SW480 (cell line): ENCODE measurements around the gene CA12.

Experiments
- DNase-seq: peaks from one replicate; pipeline ENCODE4 v3.0.0-alpha.2; 2016; ENCODE audit warnings: low spot score

The CA12 gene

GRCh38 chr15:63306492-63307073 is 75.1 kb downstream of the CA12 start:
- no peak for DNase-seq

- no peak for DNase-seq
Measured at GRCh38 chr15:63305260-63305659, 76.4 kb downstream of the CA12 start.

- DNase-seq: no peak
Measured at GRCh38 chr15:63301088-63301487, 80.6 kb downstream of the CA12 start.

DNA sequence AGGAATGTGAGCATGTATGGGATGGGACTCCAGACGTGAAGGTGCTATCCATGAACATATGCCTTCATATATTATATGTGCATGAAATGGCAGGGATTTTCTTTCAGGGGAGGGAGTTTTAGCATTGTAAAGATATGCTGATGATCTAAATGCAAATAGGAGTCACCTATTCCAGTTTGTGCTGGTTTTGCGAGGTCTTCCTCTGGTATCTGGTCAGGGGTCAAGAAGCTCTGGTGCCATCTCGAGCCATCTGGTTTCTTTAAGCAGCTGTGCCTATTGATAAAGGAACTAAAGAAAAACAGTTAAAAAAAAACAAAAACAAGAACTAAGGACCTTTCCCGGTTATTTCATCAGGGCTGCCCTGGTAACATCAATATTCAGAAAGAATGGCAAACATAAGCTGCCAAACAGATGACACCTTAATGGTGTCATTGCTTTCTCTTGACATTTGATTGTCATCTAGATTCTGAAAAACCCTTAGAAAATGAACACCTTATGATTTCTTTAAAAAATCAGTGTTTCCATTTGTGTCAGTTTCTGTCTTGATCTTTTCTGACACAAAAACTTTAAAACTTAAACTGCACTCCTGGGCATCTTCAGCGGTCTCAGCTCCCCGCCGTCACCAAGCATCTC is 81.6 kb downstream of the CA12 start:
- no peak for DNase-seq

DNA sequence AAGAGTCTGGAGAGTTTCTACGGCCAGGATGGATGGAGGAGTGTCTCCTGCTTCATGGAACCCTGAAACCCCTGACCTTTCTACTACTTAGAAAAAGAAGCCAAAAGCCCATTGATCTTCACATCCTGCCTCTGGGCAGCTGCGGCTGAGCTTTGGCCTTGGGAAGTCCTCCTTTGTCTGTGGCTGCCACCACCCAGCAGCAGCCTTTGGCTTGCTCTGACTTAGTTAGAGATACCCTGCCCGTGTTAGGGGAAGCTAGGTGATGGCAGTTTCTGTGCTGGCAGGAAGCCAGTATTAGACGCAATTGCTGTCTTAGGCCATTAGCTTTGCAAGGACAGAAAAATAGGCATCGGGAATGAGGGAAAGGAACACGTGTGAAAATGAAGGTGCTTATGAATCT is 85.5 kb downstream of the CA12 start:
- DNase-seq: no peak

GRCh38 chr15:63295341-63295740 is 86.3 kb downstream of the CA12 start:
- no peak for DNase-seq

- no peak for DNase-seq
Measured at GRCh38 chr15:63294359-63294758, 87.3 kb downstream of the CA12 start.

DNA sequence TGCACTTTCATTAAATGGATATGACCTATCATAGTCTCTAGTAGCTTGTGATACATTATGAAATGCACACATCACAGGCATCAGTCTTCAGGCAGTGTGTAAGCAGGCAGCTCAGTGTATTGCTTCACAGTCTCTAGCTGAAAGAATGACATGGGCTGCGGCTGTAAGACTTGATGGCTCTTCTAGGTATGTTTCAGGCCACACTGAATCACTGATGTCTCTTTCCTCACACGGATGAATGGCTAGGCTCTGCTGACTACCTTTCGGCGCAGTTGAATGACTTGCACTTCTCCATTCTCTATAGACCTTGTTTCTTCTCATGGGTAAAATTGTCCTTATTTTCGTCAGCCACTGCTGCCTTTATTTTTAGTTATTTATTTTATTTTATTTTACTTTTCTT is 88.9 kb downstream of the CA12 start:
- no peak for DNase-seq

GRCh38 chr15:63292241-63292640 is 89.4 kb downstream of the CA12 start:
- DNase-seq: no peak

DNA sequence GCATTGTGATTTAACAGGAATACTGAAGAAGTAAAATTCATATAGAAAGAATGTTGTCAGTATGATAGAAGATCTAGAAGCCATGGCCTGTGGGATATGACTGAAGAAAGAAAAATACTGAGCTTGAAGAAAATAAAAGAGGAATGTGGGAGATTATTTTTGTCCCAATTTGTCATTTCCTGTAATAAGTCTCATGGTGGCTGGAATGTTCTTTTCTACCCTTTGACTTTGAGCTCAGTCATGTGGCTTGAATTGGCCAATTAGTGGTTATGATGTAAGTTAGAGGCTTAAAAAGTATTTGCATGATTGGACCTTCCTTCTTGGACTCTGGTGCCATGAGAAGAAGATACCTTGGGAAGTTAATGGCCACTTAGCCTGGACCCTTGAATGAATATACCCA is 90.1 kb downstream of the CA12 start:
- no peak for DNase-seq

DNA sequence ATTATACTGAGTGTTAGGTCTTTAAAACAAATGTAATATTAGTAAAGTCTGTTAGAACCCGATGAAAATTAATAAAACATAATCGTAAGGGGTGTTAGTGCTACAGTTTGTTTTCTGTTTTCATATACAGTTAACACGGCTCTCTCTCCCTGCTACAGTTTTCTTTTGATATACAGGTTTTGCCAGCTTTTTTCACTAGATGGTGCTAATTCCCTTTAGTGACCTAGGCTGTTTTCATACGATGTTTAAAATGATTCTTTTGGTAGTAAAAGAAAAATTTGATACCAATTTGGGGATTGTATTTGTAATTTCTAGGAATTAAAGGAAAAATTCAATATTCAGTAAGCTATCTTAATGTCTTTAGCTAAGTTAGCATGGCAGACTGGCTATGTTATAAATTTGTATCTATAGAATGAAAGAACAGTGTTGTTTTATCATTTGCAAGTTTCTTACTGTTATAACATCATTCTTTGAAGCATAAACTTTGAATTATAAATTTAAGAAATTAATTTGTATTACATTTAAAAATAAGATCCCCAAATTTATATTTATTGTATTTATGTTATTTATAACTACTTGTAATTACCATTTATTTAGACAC is 92.8 kb downstream of the CA12 start:
- DNase-seq: peak; percentile 38

DNA sequence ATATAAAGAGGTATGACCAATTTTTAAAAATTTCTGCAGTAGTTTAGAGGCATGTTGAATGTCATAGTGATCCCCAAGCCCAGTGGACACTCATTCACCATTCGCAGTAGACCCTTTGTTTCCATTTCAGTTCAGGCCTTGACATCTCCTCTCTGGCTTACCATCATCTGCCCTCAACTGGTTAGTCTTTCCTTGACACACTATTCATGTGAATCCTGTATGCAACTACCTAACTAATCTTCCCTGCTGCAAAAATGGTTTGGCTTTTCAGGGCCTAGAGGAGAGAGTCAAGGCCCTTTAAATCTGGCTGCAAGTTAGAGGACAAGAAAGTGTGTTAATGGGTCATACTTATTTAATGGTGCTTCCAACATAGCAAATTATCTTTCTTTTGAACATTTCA is 93.3 kb downstream of the CA12 start:
- no peak for DNase-seq

DNA sequence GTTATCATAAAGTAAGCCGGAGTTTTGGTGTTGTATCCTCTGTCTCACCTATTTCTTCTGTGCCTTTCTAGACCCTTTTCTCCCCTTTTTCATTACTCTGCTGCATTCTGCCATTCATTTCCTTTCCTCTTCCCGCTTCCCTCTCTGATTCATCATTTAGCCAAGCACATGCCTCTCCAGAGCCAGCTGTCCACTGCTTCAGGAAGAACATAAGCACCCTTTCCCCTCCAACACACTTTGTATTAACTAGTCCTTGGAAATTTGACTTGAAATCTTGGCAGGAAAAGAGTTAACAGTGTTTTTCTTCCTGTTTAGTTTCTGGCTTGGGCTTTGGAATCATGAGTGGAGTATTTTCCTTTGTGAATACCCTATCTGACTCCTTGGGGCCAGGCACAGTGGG is 94.5 kb downstream of the CA12 start:
- no peak for DNase-seq

DNA sequence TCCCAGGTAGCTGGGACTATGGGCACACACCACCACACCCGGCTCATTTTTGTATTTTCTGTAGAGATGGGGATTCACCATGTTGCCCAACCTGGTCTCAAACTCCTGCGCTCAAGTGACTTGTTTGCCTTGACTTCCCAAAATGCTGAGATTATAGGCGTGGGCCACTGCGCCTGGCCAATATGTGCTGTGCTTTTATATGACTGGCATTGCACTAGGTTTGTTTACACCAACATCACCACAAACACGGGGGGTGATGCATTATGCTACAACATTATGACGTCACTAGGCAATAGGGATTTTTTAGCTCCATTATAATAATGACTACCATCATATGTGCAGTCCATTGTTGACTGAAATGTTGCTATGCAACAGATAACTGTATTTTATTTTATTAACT is 97.3 kb downstream of the CA12 start:
- no peak for DNase-seq

DNA sequence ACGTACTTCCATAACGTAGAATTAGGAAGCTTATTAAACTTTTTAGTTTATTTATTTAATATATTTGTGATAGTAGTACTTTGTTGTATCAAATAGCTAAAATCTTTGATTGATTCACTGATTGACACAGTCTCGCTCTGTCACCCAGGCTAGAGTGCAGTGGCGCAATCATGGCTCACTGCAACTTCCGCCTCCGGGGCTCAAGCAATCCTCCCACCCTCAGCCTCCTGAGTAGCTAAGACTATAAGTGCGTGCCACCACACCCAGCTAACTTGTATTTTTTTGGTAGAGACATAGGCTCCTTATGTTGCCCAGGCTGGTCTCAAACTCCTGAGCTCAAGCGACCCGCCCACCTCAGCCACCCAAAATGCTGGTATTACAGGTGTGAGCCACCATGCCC is 98.5 kb downstream of the CA12 start:
- DNase-seq: no peak

DNA sequence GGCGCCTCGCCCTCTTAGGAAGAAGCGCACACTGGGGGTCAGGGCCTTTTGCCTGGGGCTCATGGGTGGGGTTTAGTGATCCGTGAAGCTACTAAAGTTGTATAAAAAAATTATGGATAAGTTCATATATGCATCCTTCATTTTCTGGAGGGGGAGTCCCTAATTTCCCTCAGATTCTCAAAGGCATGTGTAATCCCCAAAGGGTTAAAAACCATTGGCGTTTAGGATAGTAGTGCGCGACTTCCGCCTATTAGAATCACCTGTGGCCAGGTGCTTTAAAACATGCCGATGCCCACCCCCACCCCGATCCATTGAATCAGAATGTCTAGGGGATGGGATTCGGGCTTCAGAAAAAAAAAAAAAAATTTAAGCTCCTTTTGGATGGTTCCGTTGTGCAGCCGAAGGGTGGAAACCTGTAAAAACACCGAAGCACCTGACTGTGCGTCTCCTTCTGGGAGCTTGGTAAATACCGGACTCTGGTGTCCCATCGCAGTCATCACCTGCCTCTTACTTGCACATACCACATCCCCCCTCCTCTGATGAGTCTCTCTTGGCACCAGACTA is 103.7 kb downstream of the CA12 start:
- DNase-seq: no peak

GRCh38 chr15:63277038-63277892 is 104.4 kb downstream of the CA12 start, which contains the start of gene APH1B:
Gene APH1B, plus strand, starts transcription at chr15:63277605. Its CDS starts 19 bp downstream, at chr15:63277624.
- peak; percentile 63 for DNase-seq

- DNase-seq: no peak
Measured at GRCh38 chr15:63276342-63277037, 105.2 kb downstream of the CA12 start.

GRCh38 chr15:63274427-63274826 is 107.2 kb downstream of the CA12 start:
- DNase-seq: no peak
